Osteoblast (primary cell): ENCODE results near the gene PPM1L. TPM values are rescaled to one million over a fixed set of nuclear protein-coding genes. Genes with fewer than 3 reads are reported as not detected.

Experiments used
- DNase-seq: peaks from one replicate; pipeline ENCODE4 v3.0.0; 2011; ENCODE audit warnings: low spot score, mixed read lengths; ENCODE audit not compliant: insufficient read length; ENCODE audit errors: missing footprints
- H2AFZ ChIP-seq: 2 replicates; pipeline ENCODE4 v1.6.0; 2011; ENCODE audit warnings: mild to moderate bottlenecking, low read length
- H3K27ac ChIP-seq: 2 replicates; pipeline ENCODE4 v1.5.1; 2011; ENCODE audit warnings: mild to moderate bottlenecking, low read depth, low read length, moderate library complexity
- H3K27me3 ChIP-seq: 2 replicates; pipeline ENCODE4 v1.6.0; 2012; ENCODE audit warnings: mild to moderate bottlenecking, control low read depth, inconsistent platforms, low read length, moderate library complexity; ENCODE audit not compliant: insufficient read depth
- H3K36me3 ChIP-seq: 2 replicates; pipeline ENCODE4 v1.5.1; 2011; ENCODE audit warnings: mild to moderate bottlenecking, low read length, control low read depth, moderate library complexity; ENCODE audit not compliant: insufficient read depth
- H3K4me1 ChIP-seq: 2 replicates; pipeline ENCODE4 v1.5.1; 2011; ENCODE audit warnings: mild to moderate bottlenecking, low read length, control low read depth, moderate library complexity; ENCODE audit not compliant: insufficient read depth
- H3K4me2 ChIP-seq: 2 replicates; pipeline ENCODE4 v1.6.0; 2011; ENCODE audit warnings: mild to moderate bottlenecking, low read length; ENCODE audit not compliant: insufficient read depth
- H3K4me3 ChIP-seq: fragments of 200-600 bp; sonication (generic); 3 replicates; pipeline ENCODE4 v1.5.1; 2012; ENCODE audit warnings: mild to moderate bottlenecking, low read length, inconsistent platforms; ENCODE audit not compliant: insufficient read depth
- H3K79me2 ChIP-seq: 2 replicates; pipeline ENCODE4 v1.6.0; 2012; ENCODE audit warnings: mild to moderate bottlenecking, low read length, control low read depth, inconsistent platforms; ENCODE audit not compliant: insufficient read depth
- H3K9me3 ChIP-seq: 2 replicates; pipeline ENCODE4 v1.5.1; 2011; ENCODE audit warnings: low read depth, low read length, control low read depth
- H4K20me1 ChIP-seq: 2 replicates; pipeline ENCODE4 v1.6.0; 2012; ENCODE audit warnings: mild to moderate bottlenecking, low read length, control low read depth; ENCODE audit not compliant: insufficient read depth
- total RNA-seq: library from RNA; depleted of rRNA; stranded (reverse); fragments of >200 nt; gene quantifications from 2 replicates; pipeline ENCODE4 v1.2.3, GENCODE V29; 2012
- TF ChIP-seq, protein P1 (sequence below): IDR thresholded peaks from 2 replicates; pipeline ENCODE4 v1.5.1; 2011; ENCODE audit warnings: mild to moderate bottlenecking, low read depth, low read length, moderate library complexity; ENCODE audit errors: extremely low read depth

The PPM1L gene
- total RNA-seq, 1 donor: 4.3 TPM

- no peaks in the 10 kb centered on the region for H3K79me2 ChIP-seq
- H3K9me3 ChIP-seq: no peaks in the 10 kb centered on the region
- no peak overlapping the region for H2AFZ ChIP-seq
- no peaks in the 10 kb centered on the region for H3K27me3 ChIP-seq
- no peak overlapping the region for H3K4me2 ChIP-seq
- no peak for DNase-seq
- H3K4me3 ChIP-seq: no peak overlapping the region
- TF ChIP-seq, protein P1, sequence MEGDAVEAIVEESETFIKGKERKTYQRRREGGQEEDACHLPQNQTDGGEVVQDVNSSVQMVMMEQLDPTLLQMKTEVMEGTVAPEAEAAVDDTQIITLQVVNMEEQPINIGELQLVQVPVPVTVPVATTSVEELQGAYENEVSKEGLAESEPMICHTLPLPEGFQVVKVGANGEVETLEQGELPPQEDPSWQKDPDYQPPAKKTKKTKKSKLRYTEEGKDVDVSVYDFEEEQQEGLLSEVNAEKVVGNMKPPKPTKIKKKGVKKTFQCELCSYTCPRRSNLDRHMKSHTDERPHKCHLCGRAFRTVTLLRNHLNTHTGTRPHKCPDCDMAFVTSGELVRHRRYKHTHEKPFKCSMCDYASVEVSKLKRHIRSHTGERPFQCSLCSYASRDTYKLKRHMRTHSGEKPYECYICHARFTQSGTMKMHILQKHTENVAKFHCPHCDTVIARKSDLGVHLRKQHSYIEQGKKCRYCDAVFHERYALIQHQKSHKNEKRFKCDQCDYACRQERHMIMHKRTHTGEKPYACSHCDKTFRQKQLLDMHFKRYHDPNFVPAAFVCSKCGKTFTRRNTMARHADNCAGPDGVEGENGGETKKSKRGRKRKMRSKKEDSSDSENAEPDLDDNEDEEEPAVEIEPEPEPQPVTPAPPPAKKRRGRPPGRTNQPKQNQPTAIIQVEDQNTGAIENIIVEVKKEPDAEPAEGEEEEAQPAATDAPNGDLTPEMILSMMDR: no peak
- no peaks in the 10 kb centered on the region for H4K20me1 ChIP-seq
- H3K4me1 ChIP-seq: no peaks in the 10 kb centered on the region
- no peak overlapping the region for H3K27ac ChIP-seq
- H3K36me3 ChIP-seq: no peaks in the 10 kb centered on the region
Measured at GRCh38 chr3:160735826-160736225, 20.2 kb upstream of the PPM1L start.

GRCh38 chr3:160738048-160738447, 18.0 kb upstream of the PPM1L start:
- Histone ChIP-seq H4K20me1 (no peaks in the 10 kb centered on the region), H3K4me3 (no peak overlapping the region), H3K27me3 (no peaks in the 10 kb centered on the region), H3K9me3 (no peaks in the 10 kb centered on the region), H3K4me1 (no peaks in the 10 kb centered on the region), H2AFZ (no peak overlapping the region), H3K27ac (no peak overlapping the region), H3K79me2 (no peaks in the 10 kb centered on the region), H3K36me3 (no peaks in the 10 kb centered on the region), H3K4me2 (no peak overlapping the region)
- TF ChIP-seq, protein P1: no peak
- no peak for DNase-seq

DNA sequence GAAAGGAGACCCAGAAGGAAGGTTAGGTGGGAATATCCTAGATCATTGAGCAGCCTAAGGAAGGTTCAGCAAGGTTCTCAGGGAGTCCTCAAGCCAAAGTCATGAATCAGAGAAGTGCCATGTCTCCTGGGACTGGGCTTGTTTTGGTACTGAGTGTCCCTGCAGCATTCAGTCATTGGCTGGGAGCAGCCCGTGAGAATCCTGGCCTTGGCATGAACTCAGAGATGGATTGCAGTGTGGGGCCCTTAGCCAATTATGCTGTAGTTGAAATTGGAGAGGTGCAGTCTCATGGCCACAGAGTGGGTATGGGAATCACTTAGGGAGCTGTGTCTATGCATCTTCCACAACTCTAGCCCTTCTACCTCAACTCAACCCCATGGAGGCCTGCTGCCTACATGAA, 17.0 kb upstream of the PPM1L start:
- TF ChIP-seq, protein P1: no peak
- H4K20me1 ChIP-seq: no peaks in the 10 kb centered on the region
- no peak overlapping the region for H2AFZ ChIP-seq
- H3K4me3 ChIP-seq: no peak overlapping the region
- no peaks in the 10 kb centered on the region for H3K36me3 ChIP-seq
- H3K79me2 ChIP-seq: no peaks in the 10 kb centered on the region
- H3K4me2 ChIP-seq: no peak overlapping the region
- no peak overlapping the region for H3K27ac ChIP-seq
- DNase-seq: no peak
- no peaks in the 10 kb centered on the region for H3K4me1 ChIP-seq
- H3K9me3 ChIP-seq: no peaks in the 10 kb centered on the region
- H3K27me3 ChIP-seq: no peaks in the 10 kb centered on the region

- TF ChIP-seq, protein P1: no peak
- Histone ChIP-seq H3K79me2 (no peaks in the 10 kb centered on the region), H3K4me1 (no peaks in the 10 kb centered on the region), H4K20me1 (no peaks in the 10 kb centered on the region), H3K4me3 (no peak overlapping the region), H3K27ac (no peak overlapping the region), H3K27me3 (no peaks in the 10 kb centered on the region), H3K36me3 (no peaks in the 10 kb centered on the region), H3K4me2 (no peak overlapping the region), H3K9me3 (no peaks in the 10 kb centered on the region), H2AFZ (no peak overlapping the region)
- no peak for DNase-seq
Measured at GRCh38 chr3:160746976-160747375, 9.1 kb upstream of the PPM1L start.
